HepG2 (cell line): ENCODE measurements around the gene LCN12. TPM values are rescaled to one million over a fixed set of nuclear protein-coding genes. Genes with fewer than 3 reads are reported as not detected.

Source experiments
- ATRX ChIP-seq: sonication (generic); formaldehyde crosslinking; IDR thresholded peaks from 2 replicates; pipeline ENCODE4 v1.4.0; 2020; ENCODE audit warnings: missing genetic modification reagents, borderline replicate concordance
- BRF2 ChIP-seq: sonication (generic); formaldehyde crosslinking; IDR thresholded peaks from 2 replicates; pipeline ENCODE4 v1.8.1; 2022; ENCODE audit warnings: mild to moderate bottlenecking, missing genetic modification reagents
- GABPB1 ChIP-seq: IDR thresholded peaks from 2 replicates; pipeline ENCODE4 v1.6.1; 2016; ENCODE audit warnings: mild to moderate bottlenecking, missing genetic modification reagents, moderate library complexity, missing compliant biosample characterization
- IRX3 ChIP-seq: sonication (generic); formaldehyde crosslinking; IDR thresholded peaks from 2 replicates; pipeline ENCODE4 v1.8.1; 2023; ENCODE audit warnings: mild to moderate bottlenecking, low read depth, missing genetic modification reagents, borderline replicate concordance
- KAT7 ChIP-seq: IDR thresholded peaks from 2 replicates; pipeline ENCODE4 v1.6.1; 2018; ENCODE audit warnings: borderline replicate concordance, missing compliant biosample characterization
- MYC ChIP-seq: sonication (generic); formaldehyde crosslinking; IDR thresholded peaks from 2 replicates; pipeline ENCODE4 v1.9.0; 2021; ENCODE audit warnings: missing genetic modification reagents, borderline replicate concordance
- NR1H2 ChIP-seq: sonication (generic); formaldehyde crosslinking; IDR thresholded peaks from 2 replicates; pipeline ENCODE4 v1.8.1; 2022; ENCODE audit warnings: low read depth, missing genetic modification reagents, borderline replicate concordance
- RARA ChIP-seq: IDR thresholded peaks from 2 replicates; pipeline ENCODE4 v1.6.1; 2016; ENCODE audit warnings: missing genetic modification reagents, missing compliant biosample characterization
- RBM22 ChIP-seq: fragments of 200-400 bp; formaldehyde crosslinking; optimal IDR thresholded peaks from 2 replicates; pipeline ENCODE3; 2017; ENCODE audit warnings: mild to moderate bottlenecking, low read length, moderate library complexity
- ZNF101 ChIP-seq: sonication (generic); formaldehyde crosslinking; IDR thresholded peaks from 2 replicates; pipeline ENCODE4 v1.4.0; 2020; ENCODE audit warnings: mild to moderate bottlenecking, low read depth, missing genetic modification reagents, borderline replicate concordance
- ZNF431 ChIP-seq: sonication (generic); formaldehyde crosslinking; IDR thresholded peaks from 2 replicates; pipeline ENCODE4 v1.9.0; 2022; ENCODE audit warnings: missing genetic modification reagents, low read depth, mild to moderate bottlenecking, borderline replicate concordance
- ZNF724P ChIP-seq: sonication (generic); formaldehyde crosslinking; IDR thresholded peaks from 2 replicates; pipeline ENCODE4 v1.8.0; 2022; ENCODE audit warnings: missing genetic modification reagents, borderline replicate concordance
- polyA plus RNA-seq, 8 experiments: library from polyadenylated mRNA; depleted of rRNA in 3 of 8; stranded (reverse) in 7 of 8; unstranded in 1 of 8; fragments of >200 nt; fragmentation: Illumina TruSeq in 4 of 8; extraction: Trizol in 4 of 8; gene quantifications; 2 replicates each; pipeline versions ENCODE4 v1.2.1 to v1.2.3, GENCODE V29; 2011 to 2016; ENCODE audit warnings: low read depth in 4 of 8, missing spikeins in 1 of 8, mixed read lengths in 1 of 8; ENCODE audit not compliant: insufficient read depth in 1 of 8
- total RNA-seq, 5 experiments: library from RNA; depleted of rRNA; stranded (reverse); fragments of >200 nt; fragmentation: Illumina TruSeq; extraction: Trizol; gene quantifications; 2 replicates each; pipeline ENCODE4 v1.2.3, GENCODE V29; 2016; ENCODE audit warnings: low read depth in 1 of 5
- TF ChIP-seq, protein P1 (sequence below): sonication (generic); formaldehyde crosslinking; IDR thresholded peaks from 2 replicates; pipeline ENCODE4 v1.4.0; 2020; ENCODE audit warnings: low read depth, mild to moderate bottlenecking, missing genetic modification reagents
- TF ChIP-seq, protein P2 (sequence below): sonication (generic); formaldehyde crosslinking; IDR thresholded peaks from 2 replicates; pipeline ENCODE4 v1.4.0; 2020; ENCODE audit warnings: missing genetic modification reagents
- TF ChIP-seq, protein P3 (sequence below): sonication (generic); formaldehyde crosslinking; IDR thresholded peaks from 2 replicates; pipeline ENCODE4 v1.8.1; 2023; ENCODE audit warnings: mild to moderate bottlenecking, missing genetic modification reagents
- TF ChIP-seq, protein P4 (sequence below): sonication (generic); formaldehyde crosslinking; IDR thresholded peaks from 2 replicates; pipeline ENCODE4 v1.4.0; 2020; ENCODE audit warnings: low read depth, missing genetic modification reagents
- TF ChIP-seq, protein P5 (sequence below): sonication (generic); formaldehyde crosslinking; IDR thresholded peaks from 2 replicates; pipeline ENCODE4 v1.5.1; 2020; ENCODE audit warnings: missing genetic modification reagents, mild to moderate bottlenecking, borderline replicate concordance

LCN12 gene
- total and polyA plus RNA-seq, 2 of the 13 experiments (the other 11 are each of a cell fraction or from before 2014, with no cell fraction given): 3.4 to 6.9 TPM

- TF ChIP-seq KAT7 (0 out of 2 replicates have a peak, but pooled peaks have one; percentile 12), NR1H2 (CRISPR knock-in tag) (no peak), ZNF431 (CRISPR knock-in tag) (no peak), RARA (CRISPR knock-in tag) (no peak), ATRX (CRISPR knock-in tag) (no peak), GABPB1 (no peak), IRX3 (CRISPR knock-in tag) (no peak), RBM22 (no peak), ZNF101 (no peak), MYC (peak; percentile 68; the same call in 1 of the 2 replicates), BRF2 (no peak), ZNF724P (CRISPR knock-in tag) (0 out of 2 replicates have a peak, but pooled peaks have one; percentile 66)
- TF ChIP-seq, protein P1, sequence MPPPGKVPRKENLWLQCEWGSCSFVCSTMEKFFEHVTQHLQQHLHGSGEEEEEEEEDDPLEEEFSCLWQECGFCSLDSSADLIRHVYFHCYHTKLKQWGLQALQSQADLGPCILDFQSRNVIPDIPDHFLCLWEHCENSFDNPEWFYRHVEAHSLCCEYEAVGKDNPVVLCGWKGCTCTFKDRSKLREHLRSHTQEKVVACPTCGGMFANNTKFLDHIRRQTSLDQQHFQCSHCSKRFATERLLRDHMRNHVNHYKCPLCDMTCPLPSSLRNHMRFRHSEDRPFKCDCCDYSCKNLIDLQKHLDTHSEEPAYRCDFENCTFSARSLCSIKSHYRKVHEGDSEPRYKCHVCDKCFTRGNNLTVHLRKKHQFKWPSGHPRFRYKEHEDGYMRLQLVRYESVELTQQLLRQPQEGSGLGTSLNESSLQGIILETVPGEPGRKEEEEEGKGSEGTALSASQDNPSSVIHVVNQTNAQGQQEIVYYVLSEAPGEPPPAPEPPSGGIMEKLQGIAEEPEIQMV: no peak
- TF ChIP-seq, protein P2, sequence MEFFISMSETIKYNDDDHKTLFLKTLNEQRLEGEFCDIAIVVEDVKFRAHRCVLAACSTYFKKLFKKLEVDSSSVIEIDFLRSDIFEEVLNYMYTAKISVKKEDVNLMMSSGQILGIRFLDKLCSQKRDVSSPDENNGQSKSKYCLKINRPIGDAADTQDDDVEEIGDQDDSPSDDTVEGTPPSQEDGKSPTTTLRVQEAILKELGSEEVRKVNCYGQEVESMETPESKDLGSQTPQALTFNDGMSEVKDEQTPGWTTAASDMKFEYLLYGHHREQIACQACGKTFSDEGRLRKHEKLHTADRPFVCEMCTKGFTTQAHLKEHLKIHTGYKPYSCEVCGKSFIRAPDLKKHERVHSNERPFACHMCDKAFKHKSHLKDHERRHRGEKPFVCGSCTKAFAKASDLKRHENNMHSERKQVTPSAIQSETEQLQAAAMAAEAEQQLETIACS (CRISPR knock-in tag): no peak
- TF ChIP-seq, protein P3, sequence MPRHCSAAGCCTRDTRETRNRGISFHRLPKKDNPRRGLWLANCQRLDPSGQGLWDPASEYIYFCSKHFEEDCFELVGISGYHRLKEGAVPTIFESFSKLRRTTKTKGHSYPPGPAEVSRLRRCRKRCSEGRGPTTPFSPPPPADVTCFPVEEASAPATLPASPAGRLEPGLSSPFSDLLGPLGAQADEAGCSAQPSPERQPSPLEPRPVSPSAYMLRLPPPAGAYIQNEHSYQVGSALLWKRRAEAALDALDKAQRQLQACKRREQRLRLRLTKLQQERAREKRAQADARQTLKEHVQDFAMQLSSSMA: no peak
- TF ChIP-seq, protein P4, sequence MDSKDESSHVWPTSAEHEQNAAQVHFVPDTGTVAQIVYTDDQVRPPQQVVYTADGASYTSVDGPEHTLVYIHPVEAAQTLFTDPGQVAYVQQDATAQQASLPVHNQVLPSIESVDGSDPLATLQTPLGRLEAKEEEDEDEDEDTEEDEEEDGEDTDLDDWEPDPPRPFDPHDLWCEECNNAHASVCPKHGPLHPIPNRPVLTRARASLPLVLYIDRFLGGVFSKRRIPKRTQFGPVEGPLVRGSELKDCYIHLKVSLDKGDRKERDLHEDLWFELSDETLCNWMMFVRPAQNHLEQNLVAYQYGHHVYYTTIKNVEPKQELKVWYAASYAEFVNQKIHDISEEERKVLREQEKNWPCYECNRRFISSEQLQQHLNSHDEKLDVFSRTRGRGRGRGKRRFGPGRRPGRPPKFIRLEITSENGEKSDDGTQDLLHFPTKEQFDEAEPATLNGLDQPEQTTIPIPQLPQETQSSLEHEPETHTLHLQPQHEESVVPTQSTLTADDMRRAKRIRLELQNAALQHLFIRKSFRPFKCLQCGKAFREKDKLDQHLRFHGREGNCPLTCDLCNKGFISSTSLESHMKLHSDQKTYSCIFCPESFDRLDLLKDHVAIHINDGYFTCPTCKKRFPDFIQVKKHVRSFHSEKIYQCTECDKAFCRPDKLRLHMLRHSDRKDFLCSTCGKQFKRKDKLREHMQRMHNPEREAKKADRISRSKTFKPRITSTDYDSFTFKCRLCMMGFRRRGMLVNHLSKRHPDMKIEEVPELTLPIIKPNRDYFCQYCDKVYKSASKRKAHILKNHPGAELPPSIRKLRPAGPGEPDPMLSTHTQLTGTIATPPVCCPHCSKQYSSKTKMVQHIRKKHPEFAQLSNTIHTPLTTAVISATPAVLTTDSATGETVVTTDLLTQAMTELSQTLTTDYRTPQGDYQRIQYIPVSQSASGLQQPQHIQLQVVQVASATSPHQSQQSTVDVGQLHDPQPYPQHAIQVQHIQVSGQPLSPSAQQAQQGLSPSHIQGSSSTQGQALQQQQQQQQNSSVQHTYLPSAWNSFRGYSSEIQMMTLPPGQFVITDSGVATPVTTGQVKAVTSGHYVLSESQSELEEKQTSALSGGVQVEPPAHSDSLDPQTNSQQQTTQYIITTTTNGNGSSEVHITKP (CRISPR knock-in tag): no peak
- TF ChIP-seq, protein P5, sequence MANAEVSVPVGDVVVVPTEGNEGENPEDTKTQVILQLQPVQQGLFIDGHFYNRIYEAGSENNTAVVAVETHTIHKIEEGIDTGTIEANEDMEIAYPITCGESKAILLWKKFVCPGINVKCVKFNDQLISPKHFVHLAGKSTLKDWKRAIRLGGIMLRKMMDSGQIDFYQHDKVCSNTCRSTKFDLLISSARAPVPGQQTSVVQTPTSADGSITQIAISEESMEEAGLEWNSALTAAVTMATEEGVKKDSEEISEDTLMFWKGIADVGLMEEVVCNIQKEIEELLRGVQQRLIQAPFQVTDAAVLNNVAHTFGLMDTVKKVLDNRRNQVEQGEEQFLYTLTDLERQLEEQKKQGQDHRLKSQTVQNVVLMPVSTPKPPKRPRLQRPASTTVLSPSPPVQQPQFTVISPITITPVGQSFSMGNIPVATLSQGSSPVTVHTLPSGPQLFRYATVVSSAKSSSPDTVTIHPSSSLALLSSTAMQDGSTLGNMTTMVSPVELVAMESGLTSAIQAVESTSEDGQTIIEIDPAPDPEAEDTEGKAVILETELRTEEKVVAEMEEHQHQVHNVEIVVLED: no peak
Measured at GRCh38 chr9:136945333-136946227, 6.5 kb upstream of the LCN12 start (continued).
